Liver (tissue), 9 donors: ENCODE results near the gene GLI3. TPM values are rescaled to one million over a fixed set of nuclear protein-coding genes. Genes with fewer than 3 reads are reported as not detected.

Experiments used
- DNase-seq: peaks from one replicate; pipeline ENCODE4 v3.0.0-alpha.2; 2017; ENCODE audit warnings: low spot score
- H3K27ac ChIP-seq, 2 donors: one replicate each; pipeline ENCODE4 v1.7.0; 2013; ENCODE audit warnings: inconsistent platforms in 2 of 2, low read length in 2 of 2, control low read depth in 1 of 2, low read depth in 1 of 2, mild to moderate bottlenecking in 1 of 2
- H3K27me3 ChIP-seq, 4 donors: one replicate each; pipeline versions ENCODE4 v1.6.1 to v1.7.0; 2013; ENCODE audit warnings: low read length in 3 of 4, inconsistent platforms in 1 of 4, mild to moderate bottlenecking in 1 of 4, moderate library complexity in 1 of 4; ENCODE audit not compliant: control insufficient read depth in 4 of 4, insufficient read depth in 4 of 4
- H3K36me3 ChIP-seq, 4 donors: one replicate each; pipeline versions ENCODE4 v1.6.1 to v1.7.0; 2013; ENCODE audit warnings: low read length in 3 of 4, mild to moderate bottlenecking in 3 of 4, low read depth in 1 of 4, moderate library complexity in 1 of 4; ENCODE audit not compliant: control insufficient read depth in 4 of 4, insufficient read depth in 3 of 4
- H3K4me1 ChIP-seq, 4 donors: one replicate each; pipeline versions ENCODE4 v1.6.1 to v1.7.0; 2013; ENCODE audit warnings: low read length in 3 of 4, mild to moderate bottlenecking in 3 of 4, moderate library complexity in 1 of 4; ENCODE audit not compliant: control insufficient read depth in 4 of 4, insufficient read depth in 4 of 4
- H3K4me3 ChIP-seq, 3 donors: one replicate each; pipeline versions ENCODE4 v1.6.1 to v1.7.0; 2013; ENCODE audit warnings: low read length in 3 of 3, control low read depth in 1 of 3, low read depth in 1 of 3, mild to moderate bottlenecking in 1 of 3
- H3K9ac ChIP-seq, 2 donors: one replicate each; pipeline ENCODE4 v1.7.0; 2013; ENCODE audit warnings: low read length in 2 of 2, mild to moderate bottlenecking in 2 of 2, moderate library complexity in 2 of 2, control low read depth in 1 of 2, low read depth in 1 of 2
- H3K9me3 ChIP-seq, 4 donors: one replicate each; pipeline versions ENCODE4 v1.6.1 to v1.7.0; 2013; ENCODE audit warnings: low read length in 3 of 4; ENCODE audit not compliant: control insufficient read depth in 4 of 4
- EGR1 ChIP-seq, 2 donors: IDR thresholded peaks; 2 replicates each; pipeline ENCODE4 v1.6.1; 2016 to 2018; ENCODE audit warnings: antibody characterized with exemption in 2 of 2, low read depth in 2 of 2
- FOXA1 ChIP-seq: IDR thresholded peaks from 2 replicates; pipeline ENCODE4 v1.6.1; 2016; ENCODE audit warnings: antibody characterized with exemption
- FOXA2 ChIP-seq: IDR thresholded peaks from 2 replicates; pipeline ENCODE4 v1.6.1; 2016; ENCODE audit warnings: antibody characterized with exemption
- GABPA ChIP-seq, 2 donors: IDR thresholded peaks in 1 of 2; conservative IDR thresholded peaks in 1 of 2; 2 replicates each; pipeline ENCODE4 v1.6.1; 2016; ENCODE audit warnings: antibody characterized with exemption in 2 of 2, mild to moderate bottlenecking in 1 of 2, moderate library complexity in 1 of 2
- HNF4A ChIP-seq, 2 donors: conservative IDR thresholded peaks; 2 replicates each; pipeline ENCODE4 v1.6.1; 2016; ENCODE audit warnings: antibody characterized with exemption in 2 of 2, mild to moderate bottlenecking in 2 of 2
- RAD21 ChIP-seq, 2 donors: IDR thresholded peaks; 2 replicates each; pipeline ENCODE4 v1.6.1; 2016; ENCODE audit warnings: antibody characterized with exemption in 2 of 2, mild to moderate bottlenecking in 2 of 2
- RXRA ChIP-seq, 2 donors: IDR thresholded peaks; 2 replicates each; pipeline ENCODE4 v1.6.1; 2017 to 2018; ENCODE audit warnings: antibody characterized with exemption in 2 of 2, mild to moderate bottlenecking in 1 of 2
- TAF1 ChIP-seq: conservative IDR thresholded peaks from 2 replicates; pipeline ENCODE4 v1.6.1; 2016; ENCODE audit warnings: antibody characterized with exemption, mild to moderate bottlenecking
- YY1 ChIP-seq: IDR thresholded peaks from 2 replicates; pipeline ENCODE4 v1.6.1; 2016; ENCODE audit warnings: antibody characterized with exemption, mild to moderate bottlenecking
- WGBS: extraction: QIAGEN DNeasy Blood & Tissue Kit; methylation state at CpG from one replicate; pipeline ENCODE4 v1.1.7; 2013; 5-methylcytosine and 5-hydroxymethylcytosine counted together
- polyA plus RNA-seq, 2 donors: library from polyadenylated mRNA; stranded (reverse) in 1 of 2; unstranded in 1 of 2; fragments of 200-250 nt in 1 of 2; fragments of >200 nt in 1 of 2; fragmentation: Nextera tagmentation in 1 of 2; extraction: Ambion mirVana in 1 of 2; gene quantifications; one replicate each; pipeline versions ENCODE4 v1.2.1 to v1.2.3, GENCODE V29; 2013 to 2015
- total RNA-seq, 2 donors: library from RNA; depleted of rRNA; stranded (reverse); fragments of >200 nt; gene quantifications; one replicate each; pipeline ENCODE4 v1.2.3, GENCODE V29; 2014
- TF ChIP-seq, protein P1 (sequence below): IDR thresholded peaks from 2 replicates; pipeline ENCODE4 v1.6.1; 2016; ENCODE audit warnings: antibody characterized with exemption, mild to moderate bottlenecking
- TF ChIP-seq, protein P2 (sequence below): IDR thresholded peaks from 2 replicates; pipeline ENCODE4 v1.6.1; 2016; ENCODE audit warnings: antibody characterized with exemption
- TF ChIP-seq, protein P3 (sequence below): fragments of 150-350 bp; IDR thresholded peaks from 2 replicates; pipeline ENCODE4 v1.5.1; 2017; ENCODE audit warnings: improper control_type of control experiment, low read depth, low read length; ENCODE audit not compliant: missing input control
- donor health status: healthy.
- donor health status: healthy.
- donor health status: healthy.
- donor health status: healthy.
- donor health status: healthy.

GLI3 gene
- total and polyA plus RNA-seq, 4 donors: 0.09 to 0.42 (median 0.26) TPM

- H3K9me3 ChIP-seq: no peaks in the 10 kb centered on the region
- WGBS: 80% methylated on average over 1 of the region's 1 CpG
- no peak overlapping the region for H3K27ac ChIP-seq
- H3K36me3 ChIP-seq: no peaks in the 10 kb centered on the region
- no peaks in the 10 kb centered on the region for H3K4me1 ChIP-seq
- H3K4me3 ChIP-seq: no peak overlapping the region
- H3K9ac ChIP-seq: no peak overlapping the region
- DNase-seq: no peak
- no peaks in the 10 kb centered on the region for H3K27me3 ChIP-seq
- TF ChIP-seq TAF1 (no peak), RAD21 (IDR thresholded peaks at IDR 0.05) (no peak), FOXA2 (no peak), HNF4A (conservative IDR thresholded peaks at IDR 0.05) (no peak), FOXA1 (no peak), GABPA (IDR thresholded peaks at IDR 0.05 in 1 of 2, conservative IDR thresholded peaks at IDR 0.05 in 1 of 2) (no peak), YY1 (no peak), RXRA (IDR thresholded peaks at IDR 0.05) (no peak), EGR1 (IDR thresholded peaks at IDR 0.05; ENCODE audit: low read depth in 2 of 2) (no peak)
- TF ChIP-seq, protein P1, sequence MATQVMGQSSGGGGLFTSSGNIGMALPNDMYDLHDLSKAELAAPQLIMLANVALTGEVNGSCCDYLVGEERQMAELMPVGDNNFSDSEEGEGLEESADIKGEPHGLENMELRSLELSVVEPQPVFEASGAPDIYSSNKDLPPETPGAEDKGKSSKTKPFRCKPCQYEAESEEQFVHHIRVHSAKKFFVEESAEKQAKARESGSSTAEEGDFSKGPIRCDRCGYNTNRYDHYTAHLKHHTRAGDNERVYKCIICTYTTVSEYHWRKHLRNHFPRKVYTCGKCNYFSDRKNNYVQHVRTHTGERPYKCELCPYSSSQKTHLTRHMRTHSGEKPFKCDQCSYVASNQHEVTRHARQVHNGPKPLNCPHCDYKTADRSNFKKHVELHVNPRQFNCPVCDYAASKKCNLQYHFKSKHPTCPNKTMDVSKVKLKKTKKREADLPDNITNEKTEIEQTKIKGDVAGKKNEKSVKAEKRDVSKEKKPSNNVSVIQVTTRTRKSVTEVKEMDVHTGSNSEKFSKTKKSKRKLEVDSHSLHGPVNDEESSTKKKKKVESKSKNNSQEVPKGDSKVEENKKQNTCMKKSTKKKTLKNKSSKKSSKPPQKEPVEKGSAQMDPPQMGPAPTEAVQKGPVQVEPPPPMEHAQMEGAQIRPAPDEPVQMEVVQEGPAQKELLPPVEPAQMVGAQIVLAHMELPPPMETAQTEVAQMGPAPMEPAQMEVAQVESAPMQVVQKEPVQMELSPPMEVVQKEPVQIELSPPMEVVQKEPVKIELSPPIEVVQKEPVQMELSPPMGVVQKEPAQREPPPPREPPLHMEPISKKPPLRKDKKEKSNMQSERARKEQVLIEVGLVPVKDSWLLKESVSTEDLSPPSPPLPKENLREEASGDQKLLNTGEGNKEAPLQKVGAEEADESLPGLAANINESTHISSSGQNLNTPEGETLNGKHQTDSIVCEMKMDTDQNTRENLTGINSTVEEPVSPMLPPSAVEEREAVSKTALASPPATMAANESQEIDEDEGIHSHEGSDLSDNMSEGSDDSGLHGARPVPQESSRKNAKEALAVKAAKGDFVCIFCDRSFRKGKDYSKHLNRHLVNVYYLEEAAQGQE: no peak
- TF ChIP-seq, protein P2, sequence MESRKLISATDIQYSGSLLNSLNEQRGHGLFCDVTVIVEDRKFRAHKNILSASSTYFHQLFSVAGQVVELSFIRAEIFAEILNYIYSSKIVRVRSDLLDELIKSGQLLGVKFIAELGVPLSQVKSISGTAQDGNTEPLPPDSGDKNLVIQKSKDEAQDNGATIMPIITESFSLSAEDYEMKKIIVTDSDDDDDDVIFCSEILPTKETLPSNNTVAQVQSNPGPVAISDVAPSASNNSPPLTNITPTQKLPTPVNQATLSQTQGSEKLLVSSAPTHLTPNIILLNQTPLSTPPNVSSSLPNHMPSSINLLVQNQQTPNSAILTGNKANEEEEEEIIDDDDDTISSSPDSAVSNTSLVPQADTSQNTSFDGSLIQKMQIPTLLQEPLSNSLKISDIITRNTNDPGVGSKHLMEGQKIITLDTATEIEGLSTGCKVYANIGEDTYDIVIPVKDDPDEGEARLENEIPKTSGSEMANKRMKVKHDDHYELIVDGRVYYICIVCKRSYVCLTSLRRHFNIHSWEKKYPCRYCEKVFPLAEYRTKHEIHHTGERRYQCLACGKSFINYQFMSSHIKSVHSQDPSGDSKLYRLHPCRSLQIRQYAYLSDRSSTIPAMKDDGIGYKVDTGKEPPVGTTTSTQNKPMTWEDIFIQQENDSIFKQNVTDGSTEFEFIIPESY: no peak
Observed at GRCh38 chr7:42189535-42189934, 47.5 kb downstream of the GLI3 start.

- TF ChIP-seq FOXA2 (no peak), TAF1 (no peak)
- TF ChIP-seq, protein P3, sequence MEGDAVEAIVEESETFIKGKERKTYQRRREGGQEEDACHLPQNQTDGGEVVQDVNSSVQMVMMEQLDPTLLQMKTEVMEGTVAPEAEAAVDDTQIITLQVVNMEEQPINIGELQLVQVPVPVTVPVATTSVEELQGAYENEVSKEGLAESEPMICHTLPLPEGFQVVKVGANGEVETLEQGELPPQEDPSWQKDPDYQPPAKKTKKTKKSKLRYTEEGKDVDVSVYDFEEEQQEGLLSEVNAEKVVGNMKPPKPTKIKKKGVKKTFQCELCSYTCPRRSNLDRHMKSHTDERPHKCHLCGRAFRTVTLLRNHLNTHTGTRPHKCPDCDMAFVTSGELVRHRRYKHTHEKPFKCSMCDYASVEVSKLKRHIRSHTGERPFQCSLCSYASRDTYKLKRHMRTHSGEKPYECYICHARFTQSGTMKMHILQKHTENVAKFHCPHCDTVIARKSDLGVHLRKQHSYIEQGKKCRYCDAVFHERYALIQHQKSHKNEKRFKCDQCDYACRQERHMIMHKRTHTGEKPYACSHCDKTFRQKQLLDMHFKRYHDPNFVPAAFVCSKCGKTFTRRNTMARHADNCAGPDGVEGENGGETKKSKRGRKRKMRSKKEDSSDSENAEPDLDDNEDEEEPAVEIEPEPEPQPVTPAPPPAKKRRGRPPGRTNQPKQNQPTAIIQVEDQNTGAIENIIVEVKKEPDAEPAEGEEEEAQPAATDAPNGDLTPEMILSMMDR: peak; percentile 23
- TF ChIP-seq, protein P1: no peak
- Histone ChIP-seq H3K36me3 (no peaks in the 10 kb centered on the region), H3K4me3 (no peak overlapping the region), H3K27ac (no peak overlapping the region), H3K4me1 (no peaks in the 10 kb centered on the region), H3K9ac (no peak overlapping the region), H3K27me3 (no peaks in the 10 kb centered on the region), H3K9me3 (no peaks in the 10 kb centered on the region)
- WGBS: 54% methylated on average over 5 of the region's 5 CpGs
- no peak for DNase-seq
Observed at GRCh38 chr7:42186151-42186550, 50.9 kb downstream of the GLI3 start.
